ENCODE measurements around the gene USB1. TPM values are rescaled to one million over a fixed set of nuclear protein-coding genes. Genes with fewer than 3 reads are reported as not detected.
A peak's percentile ranks its signal among the peaks of the same experiment; 100 is the strongest.

Gene USB1
- total RNA-seq, 1 experiment from 2014 or later = 66.0 TPM

DNA sequence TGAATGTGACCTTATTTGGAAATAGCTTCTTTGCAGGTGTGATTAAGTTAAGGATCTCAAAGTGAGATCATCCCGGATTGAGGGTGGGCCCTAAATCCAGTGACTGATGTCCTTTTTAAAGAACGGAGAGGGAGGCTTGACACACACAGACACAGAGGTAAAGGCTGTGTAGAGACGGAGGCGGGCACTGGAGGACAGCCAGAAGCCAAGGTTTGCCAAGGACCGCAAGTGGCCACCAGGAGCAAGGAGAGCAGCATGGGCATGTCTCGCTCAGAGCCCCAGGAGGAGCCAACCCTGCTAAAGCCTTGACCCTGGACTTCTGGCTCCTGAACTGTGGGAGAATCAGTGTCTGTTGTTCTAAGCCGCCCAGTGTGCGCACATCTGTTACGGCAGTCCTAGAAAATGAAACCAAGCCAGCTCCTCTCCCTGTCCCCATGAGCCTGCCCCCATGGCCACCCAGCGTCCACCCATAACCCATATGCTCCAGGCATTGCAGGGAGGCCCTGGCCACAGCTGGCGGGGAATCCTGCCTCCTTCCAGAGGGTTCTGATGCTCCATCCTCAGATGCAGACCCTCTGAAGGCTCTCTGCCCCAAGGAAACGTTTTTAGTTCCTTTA, 45.5 kb upstream of the USB1 start:
- ChIA-PET CTCF (no interaction called here), POLR2A (ENCODE audit: unreplicated experiment) (interaction anchor here (0.6 to 0.7 kb wide), 2 partner anchors 11 to 44 kb away, joined by 5 to 20 read pairs; no protein-coding TSS in a partner anchor)
- DNase-seq = peak in 1 of 2 experiments; percentile 39
- H3K4me2 ChIP-seq = no peak overlapping the region
- H3K9me2 ChIP-seq (ENCODE audit: insufficient read depth) = no peaks in the 10 kb centered on the region
- no peak overlapping the region for H3K4me3 ChIP-seq
- no peaks in the 10 kb centered on the region for H3K79me2 ChIP-seq (ENCODE audit: low read depth)
- TF ChIP-seq, protein P1, sequence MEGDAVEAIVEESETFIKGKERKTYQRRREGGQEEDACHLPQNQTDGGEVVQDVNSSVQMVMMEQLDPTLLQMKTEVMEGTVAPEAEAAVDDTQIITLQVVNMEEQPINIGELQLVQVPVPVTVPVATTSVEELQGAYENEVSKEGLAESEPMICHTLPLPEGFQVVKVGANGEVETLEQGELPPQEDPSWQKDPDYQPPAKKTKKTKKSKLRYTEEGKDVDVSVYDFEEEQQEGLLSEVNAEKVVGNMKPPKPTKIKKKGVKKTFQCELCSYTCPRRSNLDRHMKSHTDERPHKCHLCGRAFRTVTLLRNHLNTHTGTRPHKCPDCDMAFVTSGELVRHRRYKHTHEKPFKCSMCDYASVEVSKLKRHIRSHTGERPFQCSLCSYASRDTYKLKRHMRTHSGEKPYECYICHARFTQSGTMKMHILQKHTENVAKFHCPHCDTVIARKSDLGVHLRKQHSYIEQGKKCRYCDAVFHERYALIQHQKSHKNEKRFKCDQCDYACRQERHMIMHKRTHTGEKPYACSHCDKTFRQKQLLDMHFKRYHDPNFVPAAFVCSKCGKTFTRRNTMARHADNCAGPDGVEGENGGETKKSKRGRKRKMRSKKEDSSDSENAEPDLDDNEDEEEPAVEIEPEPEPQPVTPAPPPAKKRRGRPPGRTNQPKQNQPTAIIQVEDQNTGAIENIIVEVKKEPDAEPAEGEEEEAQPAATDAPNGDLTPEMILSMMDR (conservative IDR thresholded peaks at IDR 0.05) = no peak
- TF ChIP-seq EZH2 (IDR thresholded peaks at IDR 0.05; ENCODE audit: low read depth) = no peak
- no peaks in the 10 kb centered on the region for H3K9me3 ChIP-seq (ENCODE audit: insufficient read depth, low read depth)
- intact Hi-C loops (cut with micrococcal nuclease; ENCODE audit: unreplicated experiment) = no loop called here
- H2AFZ ChIP-seq = no peak overlapping the region
- BruUV-seq (replicated peaks) = no TSS peak
- peaks cover 29% of the 10 kb centered on the region for H3K4me1 ChIP-seq (replicated peaks; ENCODE audit: insufficient read depth)
- no peak overlapping the region for H3K27ac ChIP-seq
- peaks cover 18% of the 10 kb centered on the region; the same call in 1 of the 2 replicates for H3F3A ChIP-seq (ENCODE audit: insufficient read depth, low read depth)
- H3K27me3 ChIP-seq (ENCODE audit: insufficient read depth, low read depth) = no peaks in the 10 kb centered on the region
- H3K36me3 ChIP-seq (ENCODE audit: low read depth) = no peaks in the 10 kb centered on the region
- H4K20me1 ChIP-seq (ENCODE audit: insufficient read depth) = no peaks in the 10 kb centered on the region

DNA sequence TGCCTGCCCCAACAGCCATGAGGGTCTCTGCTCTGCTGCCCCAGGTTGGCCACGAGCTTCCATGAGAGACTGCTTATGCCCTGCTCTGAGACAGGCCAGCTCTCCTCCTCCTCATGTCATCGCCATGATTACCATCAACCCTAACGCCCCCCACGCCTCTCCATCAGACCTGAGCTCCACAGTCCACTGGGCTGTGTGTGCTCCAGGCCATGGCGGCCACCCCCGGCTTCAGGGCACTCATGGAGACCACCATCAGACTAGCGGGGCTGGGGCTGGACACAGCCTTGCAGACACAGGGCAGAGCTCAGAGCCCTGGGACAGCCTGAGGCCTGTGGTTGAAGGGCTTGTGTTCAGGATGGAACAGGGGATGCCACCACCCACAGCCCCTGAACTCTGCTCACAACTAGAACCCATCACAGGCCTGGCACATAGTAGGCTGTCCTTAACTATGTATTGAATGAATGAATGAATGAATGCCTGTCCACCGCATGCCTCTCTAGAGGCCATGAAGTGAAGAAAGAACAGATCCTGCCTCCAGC, 44.9 kb upstream of the USB1 start:
- POLR2A ChIA-PET (ENCODE audit: unreplicated experiment) = interaction anchor here (0.6 kb wide), 1 partner anchor 44 kb away, joined by 20 read pairs; no protein-coding TSS in a partner anchor
- no peaks in the 10 kb centered on the region for H3K79me2 ChIP-seq (ENCODE audit: low read depth)
- no peak overlapping the region for H3K27ac ChIP-seq
- no peaks in the 10 kb centered on the region for H3K27me3 ChIP-seq (ENCODE audit: insufficient read depth, low read depth)
- no peak overlapping the region for H3K4me2 ChIP-seq
- CTCF ChIA-PET = no interaction called here
- DNase-seq = no peak
- no peaks in the 10 kb centered on the region for H3K9me2 ChIP-seq (ENCODE audit: insufficient read depth)
- H3F3A ChIP-seq (ENCODE audit: insufficient read depth, low read depth) = peaks cover 15% of the 10 kb centered on the region; the same call in 1 of the 2 replicates
- no peaks in the 10 kb centered on the region for H3K9me3 ChIP-seq (ENCODE audit: insufficient read depth, low read depth)
- H4K20me1 ChIP-seq (ENCODE audit: insufficient read depth) = no peaks in the 10 kb centered on the region
- peaks cover 29% of the 10 kb centered on the region for H3K4me1 ChIP-seq (replicated peaks; ENCODE audit: insufficient read depth)
- H2AFZ ChIP-seq = no peak overlapping the region
- no peaks in the 10 kb centered on the region for H3K36me3 ChIP-seq (ENCODE audit: low read depth)
- intact Hi-C loops (cut with micrococcal nuclease; ENCODE audit: unreplicated experiment) = no loop called here
- no peak for TF ChIP-seq EZH2 (IDR thresholded peaks at IDR 0.05; ENCODE audit: low read depth)
- TF ChIP-seq, protein P1 (conservative IDR thresholded peaks at IDR 0.05) = no peak
- no peak overlapping the region for H3K4me3 ChIP-seq
- no TSS peak for BruUV-seq (replicated peaks)

DNA sequence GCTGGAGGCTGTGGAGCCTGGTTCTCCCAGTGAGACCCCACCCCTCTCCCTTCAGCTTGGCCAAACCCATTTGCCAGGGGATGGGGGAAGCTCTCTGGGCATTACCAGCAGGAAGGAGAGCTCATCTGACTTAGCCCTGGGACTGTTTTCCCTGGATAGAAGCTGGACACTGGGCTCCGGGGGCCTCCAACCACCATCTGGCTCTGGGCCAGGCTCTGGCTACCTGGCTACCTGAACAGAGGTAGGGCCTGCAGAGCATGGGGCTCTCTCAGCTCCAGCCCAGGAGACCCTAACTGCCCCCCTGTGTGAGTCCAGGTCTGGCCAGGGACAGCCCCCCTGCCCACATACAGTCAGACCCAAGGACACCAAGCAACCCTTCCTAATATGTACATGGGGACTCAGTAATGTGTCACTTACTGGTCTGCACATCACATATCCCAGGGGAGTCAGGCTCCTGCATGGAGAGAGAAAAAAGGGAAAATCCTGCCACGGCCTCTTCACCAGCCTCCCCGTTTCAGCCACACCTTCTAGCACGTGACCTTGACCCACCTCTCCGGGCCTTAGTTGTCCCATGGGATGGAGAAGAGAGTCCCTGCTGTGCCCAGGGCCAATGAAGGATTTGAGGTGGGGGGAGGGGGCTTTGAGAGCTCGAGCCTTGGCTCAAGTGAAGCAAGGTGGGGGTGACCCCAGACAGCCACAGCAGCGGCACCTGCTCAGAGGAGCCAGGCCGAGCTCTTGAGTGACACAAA, 44.1 kb upstream of the USB1 start:
- ChIA-PET CTCF (no interaction called here), POLR2A (ENCODE audit: unreplicated experiment) (no interaction called here)
- Histone ChIP-seq H3K4me1 (replicated peaks; ENCODE audit: insufficient read depth) (peaks cover 29% of the 10 kb centered on the region), H3K27me3 (ENCODE audit: insufficient read depth, low read depth) (no peaks in the 10 kb centered on the region), H3K4me3 (no peak overlapping the region), H3K27ac (no peak overlapping the region), H4K20me1 (ENCODE audit: insufficient read depth) (no peaks in the 10 kb centered on the region), H3F3A (ENCODE audit: insufficient read depth, low read depth) (peaks cover 15% of the 10 kb centered on the region; the same call in 1 of the 2 replicates), H3K79me2 (ENCODE audit: low read depth) (no peaks in the 10 kb centered on the region), H3K9me2 (ENCODE audit: insufficient read depth) (no peaks in the 10 kb centered on the region), H3K9me3 (ENCODE audit: insufficient read depth, low read depth) (no peaks in the 10 kb centered on the region), H3K36me3 (ENCODE audit: low read depth) (no peaks in the 10 kb centered on the region), H3K4me2 (peak overlapping the region; percentile 21), H2AFZ (no peak overlapping the region)
- no TSS peak for BruUV-seq (replicated peaks)
- intact Hi-C loops (cut with micrococcal nuclease; ENCODE audit: unreplicated experiment) = no loop called here
- no peak for DNase-seq
- TF ChIP-seq, protein P1 (conservative IDR thresholded peaks at IDR 0.05) = no peak
- no peak for TF ChIP-seq EZH2 (IDR thresholded peaks at IDR 0.05; ENCODE audit: low read depth)
